DMS153 treated with DMSO at 0.1 percent for 48 hours (cell line): ENCODE data around the gene NDRG2.

Experiments used
- DNase-seq: peaks from one replicate; lab custom pipeline; 2025; ENCODE audit not compliant: unreplicated experiment; lab: John Stamatoyannopoulos, UW

The NDRG2 gene

DNA sequence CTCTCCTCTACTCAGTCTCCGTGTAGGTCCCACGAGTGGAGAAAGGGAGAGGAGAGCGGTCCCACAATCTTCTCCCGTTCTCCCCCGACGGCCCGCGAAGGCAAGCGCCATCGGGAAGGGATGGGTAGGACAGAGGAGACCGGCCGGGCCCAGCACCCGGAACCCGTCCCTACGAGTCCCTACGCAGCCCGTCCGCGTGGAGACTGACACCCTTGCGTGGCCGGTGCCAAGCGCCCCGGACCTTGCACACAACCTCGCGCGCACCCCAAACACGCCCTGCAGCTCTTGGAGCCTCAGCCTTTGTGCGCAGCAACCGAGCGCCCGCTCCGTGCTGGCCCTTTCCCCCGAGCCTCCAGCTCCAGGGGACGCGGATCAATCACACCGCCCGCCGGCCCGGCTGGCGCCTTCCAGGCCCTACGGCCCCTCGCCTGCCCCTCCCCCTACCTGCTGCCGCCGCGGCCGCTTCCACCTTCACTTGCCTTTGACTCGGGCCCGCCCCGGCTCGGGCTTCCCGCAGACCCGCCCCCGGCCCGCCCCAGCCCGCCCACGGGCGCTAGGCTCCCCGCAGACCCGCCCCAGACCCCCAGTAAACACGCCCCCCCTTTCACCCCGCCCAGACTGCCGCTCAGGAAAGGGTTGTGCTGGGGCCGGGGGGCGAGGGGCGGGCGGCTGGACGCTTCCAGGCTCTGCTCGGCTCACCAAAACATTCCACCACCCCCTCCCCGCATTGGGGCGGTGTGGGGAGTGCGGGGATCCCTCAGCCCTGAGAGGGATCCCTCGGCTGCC is at the start of gene NDRG2:
Gene NDRG2, minus strand, starts transcription at position 477 of the 786 bp plus-strand sequence. CDS start 1,746 bp downstream, outside the sequence.
- no peak for DNase-seq

DNA sequence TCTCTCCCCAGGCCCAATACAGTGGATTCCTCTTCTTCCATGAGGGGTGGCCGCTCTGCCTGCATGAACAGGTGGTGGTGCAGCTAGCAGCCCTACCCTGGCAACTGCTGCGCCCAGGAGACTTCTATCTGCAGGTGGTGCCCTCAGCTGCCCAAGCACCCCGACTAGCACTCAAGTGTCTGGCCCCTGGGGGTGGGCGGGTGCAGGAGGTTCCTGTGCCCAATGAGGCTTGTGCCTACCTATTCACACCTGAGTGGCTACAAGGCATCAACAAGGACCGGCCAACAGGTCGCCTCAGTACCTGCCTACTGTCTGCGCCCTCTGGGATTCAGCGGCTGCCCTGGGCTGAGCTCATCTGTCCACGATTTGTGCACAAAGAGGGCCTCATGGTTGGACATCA is 49.1 kb upstream of the NDRG2 start:
- no peak for DNase-seq

DNA sequence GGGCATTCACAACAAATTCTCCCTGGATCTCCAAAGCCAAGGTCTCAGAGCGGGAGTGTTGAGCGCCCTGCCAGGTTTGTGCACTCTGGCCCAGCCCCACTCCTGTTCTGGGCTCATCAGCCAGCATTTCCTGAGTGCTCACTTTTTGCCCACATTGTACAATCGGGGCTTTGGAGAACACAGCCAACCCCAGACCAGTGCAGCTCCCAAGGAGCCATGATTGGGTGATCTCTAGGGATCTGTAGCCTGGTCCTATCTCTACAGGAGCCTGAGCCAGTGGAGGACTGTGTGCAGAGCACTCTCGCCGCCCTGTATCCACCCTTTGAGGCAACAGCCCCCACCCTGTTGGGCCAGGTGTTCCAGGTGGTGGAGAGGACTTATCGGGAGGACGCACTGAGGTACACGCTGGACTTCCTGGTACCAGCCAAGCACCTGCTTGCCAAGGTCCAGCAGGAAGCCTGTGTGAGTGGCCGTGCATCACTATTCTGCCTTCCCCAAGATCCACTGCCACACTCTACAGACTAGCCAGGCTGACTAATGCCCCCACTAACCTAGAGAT is 48.0 kb upstream of the NDRG2 start:
- DNase-seq = no peak

- DNase-seq = no peak
Observed at GRCh38 chr14:21072031-21072473, 47.2 kb upstream of the NDRG2 start.

DNA sequence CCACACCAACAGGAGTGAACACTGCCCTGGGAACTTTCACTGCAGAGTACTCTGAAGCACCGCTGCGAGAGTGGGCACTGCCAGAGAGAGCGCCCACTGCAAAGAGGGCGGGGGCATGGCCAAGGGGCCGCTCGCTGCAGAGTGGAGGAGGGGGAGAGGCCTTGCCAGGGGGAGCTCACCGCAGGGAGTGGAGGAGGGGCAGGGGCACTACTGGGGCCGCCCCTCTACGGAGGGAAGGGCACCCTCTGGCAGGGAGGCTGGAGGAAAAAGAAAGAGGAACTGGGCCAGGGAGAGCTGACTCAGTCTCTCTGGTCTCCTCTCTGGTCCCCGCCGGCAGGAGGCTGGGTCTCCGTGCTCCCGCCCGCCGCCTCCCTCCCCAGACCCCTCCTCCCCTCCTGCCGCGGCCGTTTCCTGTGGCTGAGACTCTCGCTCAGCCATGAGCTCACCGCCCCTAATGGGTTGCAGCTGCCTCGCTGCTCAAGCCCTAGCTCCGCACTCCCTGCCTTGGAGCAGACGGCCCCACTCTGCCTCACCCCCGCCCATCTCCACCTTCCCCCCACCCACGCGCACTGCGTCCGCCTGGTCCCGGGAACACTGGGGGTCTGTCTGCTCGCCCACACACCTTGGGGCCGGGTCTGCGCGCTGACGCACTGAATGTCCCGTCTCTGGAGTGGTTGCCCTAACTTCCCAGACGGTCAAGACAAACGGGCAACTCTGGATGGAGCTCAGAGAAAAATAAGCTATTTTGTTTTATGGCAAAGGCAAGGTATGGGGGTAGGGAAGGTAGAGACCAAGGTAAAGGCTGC is 46.6 kb upstream of the NDRG2 start:
- peak; percentile 66 for DNase-seq

- peak; percentile 16 for DNase-seq
Observed at GRCh38 chr14:21070610-21071224, 45.9 kb upstream of the NDRG2 start.

- peak; percentile 16 for DNase-seq
Observed at GRCh38 chr14:21070083-21070609, 45.3 kb upstream of the NDRG2 start, which contains the start of gene ARHGEF40. Gene ARHGEF40, plus strand, starts transcription at chr14:21070304. Its CDS starts 93 bp downstream, at chr14:21070397.

DNA sequence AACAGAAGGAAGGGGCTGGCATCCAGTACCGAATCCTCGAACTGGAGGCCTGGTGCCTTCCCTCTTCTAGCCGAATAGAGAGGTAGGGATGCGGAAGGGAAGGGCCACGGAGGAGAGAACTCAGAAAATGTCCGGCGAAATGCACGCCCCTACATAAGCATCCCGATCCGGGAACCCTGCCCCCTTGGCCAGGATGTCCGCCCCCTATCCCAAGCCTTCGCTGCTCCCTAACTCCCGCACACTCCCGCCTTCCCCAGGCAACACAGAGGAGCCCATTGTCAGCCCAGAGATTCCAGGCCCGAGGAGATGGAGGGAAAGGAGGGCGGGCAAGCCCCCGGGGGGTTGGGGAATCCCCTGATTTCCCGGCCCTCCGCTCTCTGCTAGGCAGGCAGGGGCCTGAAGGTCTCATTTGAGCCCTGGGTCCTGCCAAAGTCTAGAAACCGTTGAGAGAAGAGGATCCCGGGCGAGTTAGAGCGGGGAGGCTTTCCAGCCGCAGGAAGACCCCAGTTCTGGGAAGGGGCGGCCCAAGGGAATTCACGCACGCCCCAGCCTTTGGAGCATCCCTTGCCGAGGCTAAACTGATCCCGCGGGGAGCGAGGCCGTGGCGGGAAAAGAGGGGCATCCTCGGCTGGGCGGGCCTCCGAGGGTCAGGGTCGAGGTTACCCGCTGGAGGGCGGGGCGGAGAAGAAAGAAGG is 44.7 kb upstream of the NDRG2 start:
- peak; percentile 16 for DNase-seq

DNA sequence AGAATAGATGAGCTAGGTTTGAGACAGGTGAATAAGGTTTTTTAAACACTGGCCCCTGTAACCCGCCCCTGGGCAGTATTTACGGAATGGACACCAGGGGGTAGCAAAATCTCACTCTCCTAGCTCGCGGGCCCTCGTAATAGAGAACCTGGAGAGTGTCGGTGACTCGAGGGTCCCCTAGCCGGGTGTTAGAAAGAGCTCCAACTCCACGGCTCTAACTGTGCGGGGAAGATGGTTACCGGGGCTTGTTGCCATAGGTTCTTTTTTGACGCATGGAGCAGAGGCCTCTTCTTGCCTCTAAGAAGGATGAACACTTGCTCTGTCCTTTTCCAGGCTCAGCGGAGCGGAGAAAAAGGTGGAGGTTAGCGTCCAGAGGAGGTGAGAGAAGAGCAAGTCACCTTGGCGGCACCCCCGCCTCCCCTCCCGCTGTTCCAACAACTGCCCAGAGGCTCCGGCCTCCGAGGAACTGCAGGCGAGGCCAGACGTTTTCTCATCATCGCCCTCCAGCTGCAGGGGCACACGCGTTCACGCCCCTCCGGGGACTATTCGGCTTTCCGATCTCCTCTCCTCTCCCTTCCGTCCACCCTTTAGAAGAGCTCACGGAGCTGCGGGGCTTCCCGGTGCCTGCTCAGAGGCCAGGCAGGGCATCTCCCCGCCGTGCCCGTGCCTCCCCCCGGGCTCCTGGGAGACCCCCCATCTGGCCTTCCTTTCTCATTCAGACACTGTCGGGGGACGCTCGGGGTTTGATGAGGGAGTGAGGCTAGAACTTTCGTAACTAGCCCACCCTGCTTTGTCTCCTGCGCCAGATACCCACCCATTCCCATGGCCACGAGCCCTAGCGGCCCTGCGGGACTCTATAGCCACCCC is 43.9 kb upstream of the NDRG2 start:
- peak; percentile 82 for DNase-seq

DNA sequence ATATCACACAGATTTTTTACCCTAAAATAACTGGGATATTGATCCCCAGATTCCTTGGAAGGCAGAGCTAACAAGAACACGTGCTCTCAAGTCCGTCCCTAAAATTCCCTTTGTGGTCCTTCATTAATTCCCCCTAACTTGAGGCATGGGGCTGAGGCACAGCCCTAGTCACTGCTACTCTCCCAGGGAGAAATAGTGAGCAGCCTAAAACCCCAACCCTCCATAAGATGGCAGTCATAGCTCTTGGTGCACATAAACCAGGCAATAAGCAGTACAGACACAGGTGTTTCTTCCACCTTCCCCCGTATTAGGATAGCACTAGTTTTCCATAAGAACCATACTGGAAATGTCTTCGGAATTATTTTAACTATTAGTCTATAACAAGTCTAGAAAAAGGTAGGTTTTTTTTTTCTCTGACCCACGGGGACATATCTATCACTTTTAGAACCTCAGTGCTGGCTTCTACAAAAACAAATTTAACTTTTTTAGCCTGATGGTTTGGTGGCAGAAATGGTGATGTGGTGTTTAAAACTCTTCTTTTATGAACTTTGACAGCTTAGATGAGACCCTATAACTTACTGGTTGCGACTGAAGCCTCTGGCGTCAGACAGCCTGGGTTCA is 42.1 kb upstream of the NDRG2 start:
- peak; percentile 14 for DNase-seq

DNA sequence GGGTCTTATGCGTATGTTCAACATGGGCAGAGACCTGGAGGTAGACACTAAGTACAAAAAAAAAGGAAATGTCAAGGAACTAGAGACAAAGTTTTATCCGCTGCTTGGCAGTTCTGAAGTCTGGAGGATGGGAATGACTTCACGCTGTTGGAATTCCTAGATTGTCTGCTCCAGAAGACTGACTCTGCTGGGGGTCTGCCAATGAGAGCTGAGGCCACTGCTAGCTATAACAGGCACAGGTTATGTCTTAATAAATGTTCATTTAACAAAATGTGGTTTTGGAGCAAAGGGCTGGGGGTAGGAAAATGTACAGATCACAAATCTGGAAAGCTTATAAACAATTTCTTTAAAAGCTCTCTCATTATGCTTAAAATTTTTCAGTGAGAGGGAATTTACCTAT is 38.6 kb upstream of the NDRG2 start:
- no peak for DNase-seq

GRCh38 chr14:21061347-21061668 is 36.4 kb upstream of the NDRG2 start:
- DNase-seq = no peak

- no peak for DNase-seq
Observed at GRCh38 chr14:21060614-21061346, 35.9 kb upstream of the NDRG2 start.

- DNase-seq = no peak
Observed at GRCh38 chr14:21059842-21060613, 35.2 kb upstream of the NDRG2 start.

GRCh38 chr14:21058903-21059302 is 34.0 kb upstream of the NDRG2 start:
- no peak for DNase-seq

- DNase-seq = no peak
Observed at GRCh38 chr14:21057803-21058675, 33.2 kb upstream of the NDRG2 start, which contains the start of gene RNASE8. Gene RNASE8, plus strand, starts transcription at chr14:21057822. Its CDS starts 71 bp downstream, at chr14:21057893.
